Measurements from ENCODE around the gene PLCB3.

The PLCB3 gene

GRCh38 chr11:64290352-64291261 lies 39.3 kb downstream of the PLCB3 start:
- DNase-seq = no peak

- DNase-seq = no peak
Measured at GRCh38 chr11:64291262-64291751, 40.0 kb downstream of the PLCB3 start, which contains the start of gene KCNK4. Gene KCNK4 (plus strand): TSS chr11:64291302. CDS start chr11:64293019, 1,717 bp downstream.

GRCh38 chr11:64291752-64292459 lies 40.6 kb downstream of the PLCB3 start:
- no peak for DNase-seq

DNA sequence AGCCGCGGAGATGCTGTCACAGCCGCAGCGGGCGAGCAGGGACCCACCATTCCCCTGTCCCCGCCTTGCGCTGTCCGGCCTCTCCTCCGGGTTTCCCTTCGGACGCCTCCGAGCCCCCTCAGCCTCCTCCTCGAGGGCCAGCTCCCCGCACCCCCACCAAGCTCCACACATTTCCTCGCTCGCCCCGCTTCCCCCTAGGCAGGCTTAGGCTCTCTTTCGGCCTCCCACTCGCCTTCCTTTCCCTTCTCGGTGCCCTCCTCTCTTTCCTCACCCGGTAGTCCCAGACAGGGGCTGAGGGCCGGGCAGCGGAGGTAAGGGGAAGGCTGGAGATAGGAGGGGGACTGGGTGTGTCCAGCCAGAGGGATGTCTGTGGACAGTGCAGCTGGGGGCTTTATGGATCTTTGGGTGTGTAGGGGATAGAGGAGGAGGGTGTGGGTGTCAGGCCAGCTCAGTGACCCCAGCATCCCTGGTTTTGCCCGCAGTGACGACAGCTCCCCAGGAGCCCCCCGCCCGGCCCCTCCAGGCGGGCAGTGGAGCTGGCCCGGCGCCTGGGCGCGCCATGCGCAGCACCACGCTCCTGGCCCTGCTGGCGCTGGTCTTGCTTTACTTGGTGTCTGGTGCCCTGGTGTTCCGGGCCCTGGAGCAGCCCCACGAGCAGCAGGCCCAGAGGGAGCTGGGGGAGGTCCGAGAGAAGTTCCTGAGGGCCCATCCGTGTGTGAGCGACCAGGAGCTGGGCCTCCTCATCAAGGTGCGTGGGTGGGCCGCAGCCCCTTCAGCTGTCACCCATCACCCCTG lies 41.3 kb downstream of the PLCB3 start:
- no peak for DNase-seq

- DNase-seq = no peak
Measured at GRCh38 chr11:64294774-64295173, 43.4 kb downstream of the PLCB3 start.

GRCh38 chr11:64295760-64296159 lies 44.4 kb downstream of the PLCB3 start:
- no peak for DNase-seq

DNA sequence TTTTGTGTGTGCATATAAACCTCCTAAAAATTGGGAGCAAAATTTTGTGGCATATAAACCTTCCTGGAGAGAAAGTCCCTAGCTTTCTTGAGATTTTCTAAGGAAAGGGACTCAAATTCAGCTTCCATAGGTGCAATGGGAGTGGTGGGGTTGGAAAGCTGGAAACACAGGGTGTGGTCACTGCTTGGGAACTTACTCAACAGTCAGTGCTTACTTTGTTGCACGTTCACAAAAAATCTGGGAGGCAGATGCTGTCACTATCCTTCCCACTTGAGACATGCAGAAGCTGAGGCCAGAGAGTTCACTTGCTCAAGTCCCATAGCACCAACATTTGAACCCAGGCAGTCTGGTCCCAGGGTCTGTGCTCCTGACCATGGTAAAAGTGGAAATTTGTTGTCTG lies 44.9 kb downstream of the PLCB3 start:
- no peak for DNase-seq

- no peak for DNase-seq
Measured at GRCh38 chr11:64296830-64297698, 45.7 kb downstream of the PLCB3 start.

- DNase-seq = no peak
Measured at GRCh38 chr11:64297699-64298358, 46.5 kb downstream of the PLCB3 start.

DNA sequence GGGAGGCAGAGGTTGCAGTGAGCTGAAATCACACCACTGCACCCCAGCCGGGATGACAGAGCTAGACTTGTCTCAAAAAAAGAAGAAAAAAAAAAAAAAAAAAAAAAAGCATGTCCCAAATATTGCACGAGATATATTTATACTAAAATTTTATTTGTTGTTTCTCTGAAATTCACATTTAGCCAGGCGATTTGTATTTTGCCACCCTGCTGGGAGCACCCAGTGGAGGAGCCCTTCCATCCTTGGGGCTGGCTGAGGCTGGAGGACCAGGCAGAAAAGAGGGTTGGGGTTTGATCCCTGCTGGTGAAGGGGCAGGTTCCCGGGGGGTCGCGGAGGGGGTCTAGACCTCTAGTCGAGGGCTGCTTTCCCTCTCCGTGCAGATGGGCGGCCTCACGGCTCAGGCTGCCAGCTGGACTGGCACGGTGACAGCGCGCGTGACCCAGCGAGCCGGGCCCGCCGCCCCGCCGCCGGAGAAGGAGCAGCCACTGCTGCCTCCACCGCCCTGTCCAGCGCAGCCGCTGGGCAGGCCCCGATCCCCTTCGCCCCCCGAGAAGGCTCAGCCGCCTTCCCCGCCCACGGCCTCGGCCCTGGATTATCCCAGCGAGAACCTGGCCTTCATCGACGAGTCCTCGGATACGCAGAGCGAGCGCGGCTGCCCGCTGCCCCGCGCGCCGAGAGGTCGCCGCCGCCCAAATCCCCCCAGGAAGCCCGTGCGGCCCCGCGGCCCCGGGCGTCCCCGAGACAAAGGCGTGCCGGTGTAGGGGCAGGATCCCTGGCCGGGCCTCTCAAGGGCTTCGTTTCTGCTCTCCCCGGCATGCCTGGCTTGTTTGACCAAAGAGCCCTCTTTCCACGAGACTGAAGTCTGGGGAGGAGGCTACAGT lies 47.9 kb downstream of the PLCB3 start:
- no peak for DNase-seq

GRCh38 chr11:64299847-64300648 lies 48.7 kb downstream of the PLCB3 start, which contains the start of gene CATSPERZ:
Gene CATSPERZ (plus strand): TSS chr11:64300358. CDS start chr11:64300411, 53 bp downstream.
- no peak for DNase-seq

- no peak for DNase-seq
Measured at GRCh38 chr11:64303109-64304031, 52.0 kb downstream of the PLCB3 start.

DNA sequence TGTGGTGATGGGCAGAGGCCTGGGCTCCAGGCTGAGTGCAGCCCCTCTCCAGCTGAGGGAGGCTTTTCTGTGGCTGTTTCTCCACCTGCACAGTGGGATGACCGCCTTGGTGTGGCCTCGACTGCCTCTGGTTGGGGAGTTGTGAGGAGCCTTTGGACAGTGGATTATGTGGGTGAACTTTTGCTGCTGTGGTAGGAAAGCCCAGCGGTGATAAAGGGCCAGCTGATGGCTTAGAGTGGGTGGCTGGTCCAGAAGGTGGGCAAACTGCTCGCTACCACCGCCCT lies 52.6 kb downstream of the PLCB3 start:
- DNase-seq = no peak

DNA sequence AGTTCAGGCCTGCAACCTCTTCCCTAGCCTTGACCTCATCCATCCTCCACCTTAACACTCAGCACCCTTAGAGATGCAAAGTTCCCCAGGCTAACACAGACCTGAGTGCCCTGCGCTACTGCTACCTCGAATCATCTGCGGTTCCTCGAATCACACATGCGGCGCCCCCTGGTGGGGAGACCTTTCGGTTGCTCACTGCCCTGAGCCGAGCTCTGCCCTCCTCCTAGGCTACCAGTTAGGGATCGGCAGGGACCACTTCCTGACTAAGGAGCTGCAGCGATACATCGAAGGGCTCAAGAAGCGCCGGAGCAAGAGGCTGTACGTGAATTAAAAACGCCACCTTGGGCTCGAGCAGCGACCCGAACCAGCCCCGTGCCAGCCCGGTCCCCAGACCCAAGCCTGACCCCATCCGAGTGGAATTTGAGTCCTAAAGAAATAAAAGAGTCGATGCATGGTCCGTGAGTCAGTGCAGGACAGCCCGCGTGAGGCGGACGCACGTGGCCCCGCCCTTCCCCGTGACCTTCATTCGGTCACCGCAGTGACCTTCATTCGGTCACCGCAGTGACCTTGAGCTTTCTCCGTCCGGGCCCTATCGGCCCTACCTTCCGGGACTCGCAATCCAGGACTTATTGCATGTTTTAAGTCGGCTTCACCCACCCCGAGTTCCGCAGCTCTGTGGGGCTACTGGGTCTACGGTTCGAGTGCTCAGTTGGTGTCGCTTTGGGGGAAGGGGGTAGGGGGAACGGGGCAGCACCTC lies 53.2 kb downstream of the PLCB3 start:
- DNase-seq = peak; percentile 92

GRCh38 chr11:64305075-64305690 lies 53.9 kb downstream of the PLCB3 start, which contains the start of gene ESRRA:
Gene ESRRA (plus strand): TSS chr11:64305524. CDS start chr11:64307180, 1,656 bp downstream.
- peak; percentile 98 to 99 for DNase-seq

- peak; percentile 79 for DNase-seq
Measured at GRCh38 chr11:64305691-64306562, 54.6 kb downstream of the PLCB3 start.

All from CD4-positive, alpha-beta T cell treated with Interleukin-4 for 1 hour (primary cell).